Ovary (tissue), 9 donors: ENCODE measurements around the gene COL4A1. TPM values are rescaled to one million over a fixed set of nuclear protein-coding genes. Genes with fewer than 3 reads are reported as not detected.

Source experiments
- DNase-seq, 5 donors: peaks; one replicate each; pipeline ENCODE4 v3.0.0-alpha.2; 2019 to 2020
- H3K27ac ChIP-seq, 2 donors: fragments of 200-600 bp; one replicate each; pipeline versions ENCODE4 v1.5.1 to v1.8.0; 2019 to 2022
- H3K27me3 ChIP-seq: fragments of 200-600 bp; one replicate; pipeline ENCODE4 v1.8.0; 2022
- H3K36me3 ChIP-seq: fragments of 200-600 bp; sonication (generic); one replicate; pipeline ENCODE4 v1.5.1; 2019
- H3K4me1 ChIP-seq: one replicate; pipeline ENCODE4 v1.8.1; 2013; ENCODE audit warnings: mild to moderate bottlenecking, moderate library complexity; ENCODE audit not compliant: insufficient read depth
- H3K4me3 ChIP-seq: fragments of 200-600 bp; sonication (generic); one replicate; pipeline ENCODE4 v1.5.1; 2017
- H3K9me3 ChIP-seq, 2 donors: fragments of 200-600 bp in 1 of 2; sonication (generic) in 1 of 2; one replicate each; pipeline versions ENCODE4 v1.5.1 to v1.8.1; 2013 to 2019; ENCODE audit warnings: mild to moderate bottlenecking in 1 of 2, moderate library complexity in 1 of 2
- EP300 ChIP-seq: sonication (generic); formaldehyde crosslinking; IDR thresholded peaks from one replicate; pipeline ENCODE4 v1.6.1; 2017; ENCODE audit warnings: antibody characterized with exemption
- POLR2A ChIP-seq: fragments of 450-650 bp; IDR thresholded peaks from one replicate; pipeline ENCODE4 v1.6.1; 2017; ENCODE audit warnings: antibody characterized with exemption, mild to moderate bottlenecking, moderate library complexity
- WGBS, 3 donors: extraction: QIAGEN DNeasy Blood & Tissue Kit in 1 of 3; methylation state at CpG; one replicate each; pipeline versions ENCODE4 v1.1.5 to v1.1.7; 2013 to 2017; 5-methylcytosine and 5-hydroxymethylcytosine counted together
- intact Hi-C, 4 donors: fragments of 100-400 bp; cut with DNase I; formaldehyde crosslinking; loops; one replicate each; pipeline versions ENCODE4 v1.11.0 to v1.15.1; 2022 to 2023
- polyA plus RNA-seq, 2 donors: library from polyadenylated mRNA; stranded (reverse); fragments of 200-250 nt in 1 of 2; fragments of 350-450 nt in 1 of 2; fragmentation: Illumina TruSeq in 1 of 2; extraction: RNeasy Lipid Tissue Mini Kit (QIAGEN cat#74804) in 1 of 2; gene quantifications; one replicate each; pipeline ENCODE4 v1.2.3, GENCODE V29; 2013 to 2014
- total RNA-seq, 7 donors: library from RNA; depleted of rRNA in 2 of 7; stranded (reverse); fragments of >200 nt in 2 of 7; fragmentation: NEBNext Ultra II Directional in 3 of 7; extraction: Animal tissue kit (Norgen Biotek cat#: 25700) in 3 of 7; gene quantifications; one replicate each; pipeline versions ENCODE4 v1.1.0 to v1.2.4, GENCODE V29; 2016 to 2023
- TF ChIP-seq, protein P1 (sequence below), 3 donors: fragments of 450-650 bp in 2 of 3; fragments of 200-600 bp in 1 of 3; IDR thresholded peaks; one replicate each; pipeline versions ENCODE4 v1.5.1 to v1.8.0; 2016 to 2022; ENCODE audit warnings: antibody characterized with exemption in 3 of 3, mild to moderate bottlenecking in 1 of 3
- donor health status: DM: no; HTN: no; CAD: no; lungs with moderate emphysema.
- donor health status: DM: no; HTN: no; CAD: no.
- donor health status: Bipolar disorder and iron deficiency.
- donor health status: DM: yes; HTN: yes; CAD: no.
- donor health status: DM: no; HTN: no; CAD: no.
- donor health status: DM: yes; HTN: yes; CAD: no.

COL4A1 gene
- total and polyA plus RNA-seq, 9 donors: 42.3 to 421 (median 87.5) TPM

DNA sequence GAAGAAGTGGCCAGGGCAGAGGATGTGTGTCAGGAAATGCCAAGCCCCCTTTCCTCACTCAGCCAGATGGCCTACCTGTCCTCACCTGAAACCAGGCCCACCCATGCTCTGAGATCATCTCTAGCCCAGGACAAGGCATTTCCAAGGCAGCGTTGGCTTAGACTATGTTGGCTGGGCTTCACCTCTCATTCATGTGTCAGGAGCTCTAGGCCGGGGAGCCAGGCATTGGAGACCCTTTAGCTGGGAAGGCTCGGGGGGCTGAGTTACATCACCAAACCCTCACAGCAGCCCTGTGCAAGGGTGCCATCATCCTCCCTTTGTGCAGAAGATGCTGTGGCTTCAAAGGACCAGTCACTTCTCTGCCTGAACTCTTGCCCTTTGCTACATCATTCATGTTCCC is 40.1 kb upstream of the COL4A1 start:
- H3K27ac ChIP-seq: no peak overlapping the region

GRCh38 chr13:110346661-110347067 is 39.7 kb upstream of the COL4A1 start:
- Histone ChIP-seq H3K27ac (no peak overlapping the region), H3K9me3 (no peaks in the 10 kb centered on the region), H3K4me3 (no peak overlapping the region), H3K4me1 (peaks cover 10% of the 10 kb centered on the region), H3K36me3 (no peaks in the 10 kb centered on the region), H3K27me3 (no peaks in the 10 kb centered on the region)
- WGBS, 3 donors: 81 to 89% (median 84%) methylated on average over 17 of the region's 17 CpGs
- TF ChIP-seq POLR2A (no peak), EP300 (no peak)
- TF ChIP-seq, protein P1, sequence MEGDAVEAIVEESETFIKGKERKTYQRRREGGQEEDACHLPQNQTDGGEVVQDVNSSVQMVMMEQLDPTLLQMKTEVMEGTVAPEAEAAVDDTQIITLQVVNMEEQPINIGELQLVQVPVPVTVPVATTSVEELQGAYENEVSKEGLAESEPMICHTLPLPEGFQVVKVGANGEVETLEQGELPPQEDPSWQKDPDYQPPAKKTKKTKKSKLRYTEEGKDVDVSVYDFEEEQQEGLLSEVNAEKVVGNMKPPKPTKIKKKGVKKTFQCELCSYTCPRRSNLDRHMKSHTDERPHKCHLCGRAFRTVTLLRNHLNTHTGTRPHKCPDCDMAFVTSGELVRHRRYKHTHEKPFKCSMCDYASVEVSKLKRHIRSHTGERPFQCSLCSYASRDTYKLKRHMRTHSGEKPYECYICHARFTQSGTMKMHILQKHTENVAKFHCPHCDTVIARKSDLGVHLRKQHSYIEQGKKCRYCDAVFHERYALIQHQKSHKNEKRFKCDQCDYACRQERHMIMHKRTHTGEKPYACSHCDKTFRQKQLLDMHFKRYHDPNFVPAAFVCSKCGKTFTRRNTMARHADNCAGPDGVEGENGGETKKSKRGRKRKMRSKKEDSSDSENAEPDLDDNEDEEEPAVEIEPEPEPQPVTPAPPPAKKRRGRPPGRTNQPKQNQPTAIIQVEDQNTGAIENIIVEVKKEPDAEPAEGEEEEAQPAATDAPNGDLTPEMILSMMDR (IDR thresholded peaks at IDR 0.05): no peak
- intact Hi-C loops: loop anchor here in 2 of 4 donors (5.0 to 10.0 kb wide), 2 partner anchors 48 to 51 kb away; no protein-coding TSS in a partner anchor
- no peak for DNase-seq

More for the DNA sequence above, 40.1 kb upstream of the COL4A1 start:
- Histone ChIP-seq H3K9me3 (no peaks in the 10 kb centered on the region), H3K4me1 (peaks cover 10% of the 10 kb centered on the region), H3K4me3 (no peak overlapping the region), H3K36me3 (no peaks in the 10 kb centered on the region), H3K27me3 (no peaks in the 10 kb centered on the region)
- TF ChIP-seq, protein P1 (IDR thresholded peaks at IDR 0.05): no peak
- TF ChIP-seq POLR2A (no peak), EP300 (no peak)
- intact Hi-C loops: loop anchor here in 2 of 4 donors (5.0 to 10.0 kb wide), 2 partner anchors 48 to 50 kb away; no protein-coding TSS in a partner anchor
- no peak for DNase-seq
- WGBS, 3 donors: 73 to 81% (median 75%) methylated on average over 3 of the region's 3 CpGs

GRCh38 chr13:110345701-110346100 is 38.7 kb upstream of the COL4A1 start:
- Histone ChIP-seq H3K4me3 (no peak overlapping the region), H3K9me3 (no peaks in the 10 kb centered on the region), H3K4me1 (peaks cover 10% of the 10 kb centered on the region), H3K36me3 (no peaks in the 10 kb centered on the region), H3K27me3 (no peaks in the 10 kb centered on the region), H3K27ac (no peak overlapping the region)
- 89 to 94% (median 93%) methylated on average over 4 of the region's 4 CpGs for whole genome bisulfite sequencing, 3 donors
- TF ChIP-seq, protein P1 (IDR thresholded peaks at IDR 0.05): no peak
- no peak for TF ChIP-seq POLR2A
- TF ChIP-seq EP300: no peak
- DNase-seq: no peak
- intact Hi-C loops: loop anchor here in 2 of 4 donors (5.0 to 10.0 kb wide), 2 partner anchors 49 to 52 kb away; no protein-coding TSS in a partner anchor

GRCh38 chr13:110345266-110345665 is 38.3 kb upstream of the COL4A1 start:
- no peaks in the 10 kb centered on the region for H3K27me3 ChIP-seq
- H3K4me3 ChIP-seq: no peak overlapping the region
- H3K36me3 ChIP-seq: no peaks in the 10 kb centered on the region
- intact Hi-C loops: loop anchor here in 2 of 4 donors (5.0 to 10.0 kb wide), 2 partner anchors 50 to 52 kb away; no protein-coding TSS in a partner anchor
- WGBS, 3 donors: 91 to 95% (median 92%) methylated on average over 7 of the region's 7 CpGs
- no peak for DNase-seq
- no peak overlapping the region for H3K27ac ChIP-seq
- H3K4me1 ChIP-seq: peaks cover 10% of the 10 kb centered on the region
- TF ChIP-seq EP300: no peak
- TF ChIP-seq, protein P1 (IDR thresholded peaks at IDR 0.05): no peak
- TF ChIP-seq POLR2A: no peak
- no peaks in the 10 kb centered on the region for H3K9me3 ChIP-seq
